ENCODE measurements around the gene TCEAL5. TPM values are rescaled to one million over a fixed set of nuclear protein-coding genes. Genes with fewer than 3 reads are reported as not detected.

The TCEAL5 gene
- 8.1 TPM for total RNA-seq

GRCh38 chrX:103276581-103277002 lies at the start of gene TCEAL5:
Gene TCEAL5, minus strand, starts transcription at chrX:103276750. Its CDS starts 2,187 bp downstream, at chrX:103274563.

GRCh38 chrX:103310555-103311398 lies 34.2 kb upstream of the TCEAL5 start, which contains the start of gene BEX2:
Gene BEX2, minus strand, starts transcription at chrX:103310990. Its CDS starts 1,014 bp downstream, at chrX:103309976.

GRCh38 chrX:103254921-103255493 lies 21.5 kb downstream of the TCEAL5 start, which contains the start of gene TCEAL8:
Gene TCEAL8, minus strand, starts transcription at chrX:103255155. Its CDS starts 1,176 bp downstream, at chrX:103253979.

Other genes starting within 250 kb of the TCEAL5 start
- 94.6 TPM for gene BEX1, start 212.6 kb downstream of the TCEAL5 start, total RNA-seq
- gene NXF3, start 183.6 kb downstream of the TCEAL5 start, total RNA-seq, result not detected
- 67.1 TPM for gene BEX4, start 61.6 kb downstream of the TCEAL5 start, total RNA-seq
- gene TCEAL8, start 21.6 kb downstream of the TCEAL5 start, total RNA-seq, result 98.9 TPM
- 48.4 TPM for gene BEX2, start 34.2 kb upstream of the TCEAL5 start, total RNA-seq
- gene TCEAL7, start 53.5 kb upstream of the TCEAL5 start, total RNA-seq, result 71.6 TPM
- 84.4 TPM for gene TCEAL9, start 79.8 kb upstream of the TCEAL5 start, total RNA-seq
- 190 TPM for gene BEX3, start 99.8 kb upstream of the TCEAL5 start, total RNA-seq
- 0.77 TPM for gene RAB40A, start 242.7 kb upstream of the TCEAL5 start, total RNA-seq